K562 (cell line): ENCODE data around the gene GPC2. TPM values are rescaled to one million over a fixed set of nuclear protein-coding genes. Genes with fewer than 3 reads are reported as not detected.
A peak's percentile ranks its signal among the peaks of the same experiment; 100 is the strongest.

Experiments used
- BDP1 ChIP-seq: IDR thresholded peaks from 3 replicates; pipeline ENCODE4 v1.6.1; 2011; ENCODE audit not compliant: insufficient read length, insufficient read depth
- BMI1 ChIP-seq: fragments of 150-350 bp; IDR thresholded peaks from 2 replicates; pipeline ENCODE4 v1.6.1; 2014; ENCODE audit warnings: low read length
- CCAR2 ChIP-seq: fragments of 200-400 bp; formaldehyde crosslinking; IDR thresholded peaks from 2 replicates; pipeline ENCODE4 v1.6.1; 2017; ENCODE audit warnings: mild to moderate bottlenecking, low read depth, low read length
- CEBPG ChIP-seq, 3 experiments: fragments of 200-800 bp in 1 of 3; sonication (Bioruptor generic) in 1 of 3; sonication (generic) in 1 of 3; formaldehyde crosslinking in 1 of 3; IDR thresholded peaks in 2 of 3; conservative IDR thresholded peaks in 1 of 3; 2 replicates each; pipeline versions ENCODE4 v1.6.1 to v1.8.0; 2016 to 2022; ENCODE audit warnings: missing compliant biosample characterization in 2 of 3, missing genetic modification characterization in 2 of 3, mild to moderate bottlenecking in 1 of 3, missing genetic modification reagents in 1 of 3
- DMBX1 ChIP-seq: fragments of 250-450 bp; sonication (Bioruptor Pico); IDR thresholded peaks from 2 replicates; pipeline ENCODE4 v1.8.0; 2022; ENCODE audit warnings: inconsistent platforms, mild to moderate bottlenecking, moderate library complexity, borderline replicate concordance
- DPF2 ChIP-seq: fragments of 450-650 bp; IDR thresholded peaks from 2 replicates; pipeline ENCODE4 v1.6.1; 2016
- GABPB2 ChIP-seq: fragments of 250-450 bp; sonication (Bioruptor Pico); conservative IDR thresholded peaks from 2 replicates; pipeline ENCODE4 v1.5.1; 2021; ENCODE audit warnings: mild to moderate bottlenecking
- MAFF ChIP-seq: IDR thresholded peaks from 2 replicates; pipeline ENCODE4 v1.6.1; 2012; ENCODE audit warnings: low read length, improper control_type of control experiment
- MYNN ChIP-seq, 2 experiments: sonication (generic); formaldehyde crosslinking in 1 of 2; IDR thresholded peaks; 2 replicates each; pipeline versions ENCODE4 v1.5.0 to v1.6.1; 2016 to 2020; ENCODE audit warnings: antibody characterized with exemption in 1 of 2, missing genetic modification reagents in 1 of 2
- PCBP1 ChIP-seq: fragments of 200-400 bp; formaldehyde crosslinking; IDR thresholded peaks from 2 replicates; pipeline ENCODE4 v1.6.1; 2018; ENCODE audit warnings: mild to moderate bottlenecking, low read depth, low read length; ENCODE audit not compliant: poor library complexity, severe bottlenecking
- PREB ChIP-seq: sonication (generic); formaldehyde crosslinking; IDR thresholded peaks from 2 replicates; pipeline ENCODE4 v1.8.1; 2023; ENCODE audit warnings: mild to moderate bottlenecking, missing genetic modification reagents
- PTBP1 ChIP-seq: fragments of 200-400 bp; formaldehyde crosslinking; IDR thresholded peaks from 2 replicates; pipeline ENCODE4 v1.6.1; 2017; ENCODE audit warnings: low read depth, low read length
- TBP ChIP-seq: optimal IDR thresholded peaks from 2 replicates; pipeline ENCODE3; 2011; ENCODE audit warnings: low read depth, low read length, improper control_type of control experiment
- TFAP4 ChIP-seq: sonication (generic); formaldehyde crosslinking; IDR thresholded peaks from 2 replicates; pipeline ENCODE4 v1.8.0; 2022; ENCODE audit warnings: missing genetic modification reagents, mild to moderate bottlenecking, moderate library complexity, borderline replicate concordance
- ZSCAN29 ChIP-seq: fragments of 450-650 bp; IDR thresholded peaks from 2 replicates; pipeline ENCODE4 v1.6.1; 2017
- polyA plus RNA-seq, 8 experiments: library from polyadenylated mRNA; depleted of rRNA in 4 of 8; stranded (reverse) in 5 of 8; unstranded in 3 of 8; fragments of >200 nt; fragmentation: Nextera tagmentation in 2 of 8; fragmentation: Illumina TruSeq in 1 of 8; extraction: Ambion mirVana in 2 of 8; extraction: Trizol in 1 of 8; gene quantifications; 2 replicates each; pipeline versions ENCODE4 v1.2.1 to v1.2.3, GENCODE V29; 2011 to 2014; ENCODE audit warnings: inconsistent platforms in 1 of 8, missing spikeins in 1 of 8
- total RNA-seq, 7 experiments: library from RNA; depleted of rRNA in 6 of 7; stranded (reverse); fragments of >200 nt in 6 of 7; fragmentation: Illumina TruSeq in 2 of 7; extraction: Trizol in 2 of 7; gene quantifications; 2 replicates each; pipeline versions ENCODE4 v1.2.1 to v1.2.3, GENCODE V29; 2011 to 2021; ENCODE audit warnings: low replicate concordance in 1 of 7
- TF ChIP-seq, protein P1 (sequence below), 2 experiments: IDR thresholded peaks; 2 replicates each; pipeline ENCODE4 v1.6.1; 2011; ENCODE audit warnings: borderline replicate concordance in 1 of 2, control low read depth in 1 of 2, low read depth in 1 of 2, low read length in 1 of 2, mild to moderate bottlenecking in 1 of 2, mixed read lengths in 1 of 2, moderate library complexity in 1 of 2; ENCODE audit not compliant: insufficient read depth in 1 of 2, insufficient read length in 1 of 2, poor library complexity in 1 of 2, severe bottlenecking in 1 of 2; ENCODE audit errors: extremely low read depth in 1 of 2

The GPC2 gene
- total and polyA plus RNA-seq, 9 of the 15 experiments (the other 6 are each of a cell fraction or from before 2014, with no cell fraction given): 0.06 to 7.7 (median 1.4) TPM; not detected in 1

DNA sequence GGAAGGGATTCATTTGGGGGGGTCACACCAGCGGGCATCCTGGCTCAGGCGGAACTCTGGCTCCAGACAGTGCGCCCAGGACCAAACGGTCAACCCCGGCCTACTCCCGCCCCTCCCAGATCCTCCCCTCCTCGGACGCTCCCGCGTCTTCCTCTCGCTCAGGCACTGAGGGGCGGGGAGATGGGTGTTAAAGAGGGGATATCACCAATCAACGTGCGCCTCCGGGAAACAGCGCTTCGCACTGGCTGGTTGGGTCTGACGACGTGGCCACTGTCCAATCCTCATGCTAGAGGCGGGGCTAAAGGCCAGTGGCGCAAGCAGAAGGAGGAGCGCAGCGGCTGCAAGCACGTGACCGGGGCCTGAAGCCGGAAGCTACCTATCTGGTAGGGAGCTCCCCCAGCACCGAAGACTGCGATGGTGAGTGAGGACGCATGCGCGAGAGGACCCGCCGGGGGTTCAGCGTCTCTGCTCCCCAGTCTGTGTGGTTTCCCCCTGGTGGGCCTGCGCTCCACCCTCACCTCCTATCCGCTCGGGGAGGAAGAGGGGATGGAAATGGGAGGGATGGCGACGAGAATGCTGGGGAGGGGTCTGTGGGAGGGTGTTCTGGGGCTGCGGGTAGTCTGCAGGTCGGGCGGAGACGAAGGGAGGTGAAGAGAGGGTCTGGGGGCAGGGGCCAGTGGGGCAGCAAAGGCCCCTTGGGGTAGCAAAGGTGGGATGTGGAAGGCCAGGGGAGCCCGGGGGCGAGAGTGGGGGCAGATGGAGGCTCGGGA, 28.4 kb downstream of the GPC2 start, which contains the start of gene LAMTOR4 (continued):
- TF ChIP-seq PTBP1 (no peak), DPF2 (peak; percentile 16; the same call in 1 of the 2 replicates), BDP1 (no peak), TFAP4 (peak; percentile 72), MAFF (no peak), CEBPG (CRISPR knock-in tag; IDR thresholded peaks at IDR 0.05) (peak; percentile 83), CEBPG (tag; conservative IDR thresholded peaks at IDR 0.05 in 1 of 2, IDR thresholded peaks at IDR 0.05 in 1 of 2) (peak in 1 of 2 experiments; percentile 76; a peak in 1 of 4 replicates), BMI1 (no peak), DMBX1 (CRISPR knock-in tag) (no peak), PREB (CRISPR knock-in tag) (no peak), GABPB2 (no peak; the same call in 1 of the 2 replicates), CCAR2 (no peak), ZSCAN29 (no peak), PCBP1 (no peak), MYNN (IDR thresholded peaks at IDR 0.05) (no peak), MYNN (CRISPR knock-in tag; IDR thresholded peaks at IDR 0.05) (no peak), TBP (peak; percentile 73)
- TF ChIP-seq, protein P1, sequence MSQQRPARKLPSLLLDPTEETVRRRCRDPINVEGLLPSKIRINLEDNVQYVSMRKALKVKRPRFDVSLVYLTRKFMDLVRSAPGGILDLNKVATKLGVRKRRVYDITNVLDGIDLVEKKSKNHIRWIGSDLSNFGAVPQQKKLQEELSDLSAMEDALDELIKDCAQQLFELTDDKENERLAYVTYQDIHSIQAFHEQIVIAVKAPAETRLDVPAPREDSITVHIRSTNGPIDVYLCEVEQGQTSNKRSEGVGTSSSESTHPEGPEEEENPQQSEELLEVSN (IDR thresholded peaks at IDR 0.05; ENCODE audit: borderline replicate concordance in 1 of 2, extremely low read depth in 1 of 2, insufficient read depth in 1 of 2, insufficient read length in 1 of 2, low read depth in 1 of 2, low read length in 1 of 2, poor library complexity in 1 of 2, severe bottlenecking in 1 of 2): peak; percentile 65 to 82
